GM23248 (cell line): ENCODE data around the gene CRTAC1. TPM values are rescaled to one million over a fixed set of nuclear protein-coding genes. Genes with fewer than 3 reads are reported as not detected.

Experiments used
- DNase-seq: peaks from one replicate; pipeline ENCODE4 v3.0.0-alpha.2; 2015
- H2AFZ ChIP-seq: fragments of 200-600 bp; sonication (generic); 2 replicates; pipeline ENCODE4 v1.6.1; 2016; ENCODE audit warnings: antibody characterized with exemption
- H3F3A ChIP-seq: fragments of 200-600 bp; sonication (generic); 2 replicates; pipeline ENCODE4 v1.6.1; 2016; ENCODE audit warnings: mild to moderate bottlenecking, antibody characterized with exemption, mixed run types; ENCODE audit not compliant: insufficient read depth
- H3K27ac ChIP-seq: fragments of 200-600 bp; sonication (generic); 2 replicates; pipeline ENCODE4 v1.5.1; 2016; ENCODE audit warnings: mild to moderate bottlenecking
- H3K27me3 ChIP-seq: fragments of 200-600 bp; sonication (generic); replicated peaks from 2 replicates; pipeline ENCODE4 v1.6.1; 2016; ENCODE audit warnings: mild to moderate bottlenecking; ENCODE audit not compliant: insufficient read depth
- H3K36me3 ChIP-seq: fragments of 200-600 bp; sonication (generic); 2 replicates; pipeline ENCODE4 v1.6.1; 2016; ENCODE audit warnings: low read depth, mild to moderate bottlenecking
- H3K4me1 ChIP-seq: fragments of 200-600 bp; sonication (generic); 2 replicates; pipeline ENCODE4 v1.6.1; 2016; ENCODE audit warnings: mild to moderate bottlenecking; ENCODE audit not compliant: insufficient read depth
- H3K4me2 ChIP-seq: fragments of 200-600 bp; sonication (generic); one replicate; pipeline ENCODE4 v1.6.1; 2016; ENCODE audit warnings: mild to moderate bottlenecking; ENCODE audit not compliant: unreplicated experiment
- H3K4me3 ChIP-seq: fragments of 200-600 bp; sonication (generic); 2 replicates; pipeline ENCODE4 v1.5.1; 2016; ENCODE audit warnings: mild to moderate bottlenecking
- H3K79me2 ChIP-seq: fragments of 200-600 bp; sonication (generic); 2 replicates; pipeline ENCODE4 v1.6.1; 2016; ENCODE audit warnings: mild to moderate bottlenecking; ENCODE audit not compliant: insufficient read depth
- H3K9ac ChIP-seq: fragments of 200-600 bp; sonication (generic); 2 replicates; pipeline ENCODE4 v1.6.1; 2016; ENCODE audit warnings: mild to moderate bottlenecking
- H3K9me2 ChIP-seq: fragments of 200-600 bp; sonication (generic); 2 replicates; pipeline ENCODE4 v1.6.1; 2016; ENCODE audit warnings: mixed run types, mild to moderate bottlenecking, moderate library complexity; ENCODE audit not compliant: insufficient read depth
- H3K9me3 ChIP-seq: fragments of 200-600 bp; sonication (generic); one replicate; pipeline ENCODE4 v1.6.1; 2017; ENCODE audit warnings: low read depth
- H4K20me1 ChIP-seq: fragments of 200-600 bp; sonication (generic); 2 replicates; pipeline ENCODE4 v1.6.0; 2016; ENCODE audit not compliant: insufficient read depth
- EZH2 ChIP-seq: fragments of 200-600 bp; sonication (generic); IDR thresholded peaks from 2 replicates; pipeline ENCODE4 v1.6.1; 2018; ENCODE audit warnings: antibody characterized with exemption, mild to moderate bottlenecking; ENCODE audit not compliant: insufficient read depth, poor library complexity, severe bottlenecking
- EZH2phosphoT487 ChIP-seq: fragments of 200-600 bp; sonication (generic); IDR thresholded peaks from 2 replicates; pipeline ENCODE4 v1.6.1; 2018; ENCODE audit warnings: antibody characterized with exemption, moderate library complexity, mild to moderate bottlenecking, low read depth; ENCODE audit not compliant: insufficient read depth
- WGBS, 2 experiments: methylation state at CpG; one replicate each; pipeline ENCODE4 v1.1.6; 2015 to 2017; ENCODE audit warnings: low lambda C conversion rate in 2 of 2, low coverage in 1 of 2; ENCODE audit errors: missing lambda C conversion rate in 2 of 2; 5-methylcytosine and 5-hydroxymethylcytosine counted together
- in situ Hi-C: fragments of 300-500 bp; cut with MboI; formaldehyde crosslinking; loops from 2 replicates; pipeline ENCODE4 v1.15.0; 2020
- polyA plus RNA-seq: library from polyadenylated mRNA; unstranded; fragments of >200 nt; fragmentation: Nextera tagmentation; extraction: Ambion mirVana; gene quantifications from 2 replicates; pipeline ENCODE4 v1.2.1, GENCODE V29; 2016
- total RNA-seq: library from RNA; depleted of rRNA; stranded (reverse); fragments of >200 nt; shearing (Covaris generic); gene quantifications from 2 replicates; pipeline ENCODE4 v1.2.3, GENCODE V29; 2014

The CRTAC1 gene
- total and polyA plus RNA-seq, 2 experiments from 2014 or later = not detected

DNA sequence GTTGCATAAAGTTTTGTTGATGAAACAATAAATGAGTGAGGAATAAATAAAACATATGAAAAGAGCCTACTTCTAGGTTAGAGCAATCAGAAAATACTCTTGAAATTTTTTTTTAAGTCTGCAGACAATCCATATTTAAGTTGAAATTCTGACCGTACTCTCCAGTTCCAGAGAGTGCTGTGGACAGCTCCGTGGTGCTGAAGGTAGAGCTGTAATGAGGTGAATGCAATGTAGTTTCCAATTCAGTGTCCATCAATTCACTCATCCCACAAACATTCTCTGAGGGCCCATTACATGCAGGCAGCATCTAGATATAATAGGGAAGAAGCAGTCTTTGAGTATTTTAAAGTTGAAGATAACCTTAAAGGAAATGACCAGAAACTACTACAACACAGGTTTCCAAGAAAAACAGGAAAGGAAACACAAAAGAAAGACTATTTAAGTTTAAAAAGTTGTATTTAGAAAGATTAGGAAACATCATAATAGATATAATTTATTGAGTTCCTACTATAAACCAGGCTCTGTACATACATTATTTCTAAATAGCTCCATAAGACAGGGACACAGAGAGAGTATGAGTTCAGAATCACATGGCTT is 44.0 kb upstream of the CRTAC1 start:
- H3K9ac ChIP-seq = no peak overlapping the region
- no peaks in the 10 kb centered on the region for H3K36me3 ChIP-seq
- no peak overlapping the region for H2AFZ ChIP-seq
- H3F3A ChIP-seq = no peaks in the 10 kb centered on the region
- no peak overlapping the region for H3K4me3 ChIP-seq
- H3K79me2 ChIP-seq = no peaks in the 10 kb centered on the region
- no peaks in the 10 kb centered on the region for H3K4me1 ChIP-seq
- H3K9me2 ChIP-seq = no peaks in the 10 kb centered on the region
- peak; percentile 31 for DNase-seq
- no peaks in the 10 kb centered on the region for H4K20me1 ChIP-seq
- H3K27ac ChIP-seq = no peak overlapping the region
- no peaks in the 10 kb centered on the region for H3K9me3 ChIP-seq
- no peak overlapping the region for H3K4me2 ChIP-seq
- WGBS, 2 experiments = 18 to 24% methylated on average over 2 of the region's 2 CpGs
- no peaks in the 10 kb centered on the region for H3K27me3 ChIP-seq
- TF ChIP-seq EZH2phosphoT487 (no peak), EZH2 (no peak)
- in situ Hi-C loops = no loop called here

GRCh38 chr10:98067165-98067564 is 36.7 kb upstream of the CRTAC1 start:
- no peak overlapping the region for H3K4me2 ChIP-seq
- no peaks in the 10 kb centered on the region for H3K36me3 ChIP-seq
- H3F3A ChIP-seq = no peaks in the 10 kb centered on the region
- no peaks in the 10 kb centered on the region for H3K27me3 ChIP-seq
- no peak overlapping the region for H2AFZ ChIP-seq
- H3K27ac ChIP-seq = no peak overlapping the region
- no peaks in the 10 kb centered on the region for H4K20me1 ChIP-seq
- TF ChIP-seq EZH2phosphoT487 (no peak), EZH2 (no peak)
- no peak for DNase-seq
- H3K4me1 ChIP-seq = no peaks in the 10 kb centered on the region
- in situ Hi-C loops = no loop called here
- no peaks in the 10 kb centered on the region for H3K9me2 ChIP-seq
- no peak overlapping the region for H3K4me3 ChIP-seq
- H3K79me2 ChIP-seq = no peaks in the 10 kb centered on the region
- H3K9me3 ChIP-seq = no peaks in the 10 kb centered on the region
- no peak overlapping the region for H3K9ac ChIP-seq
- 34 to 39% methylated on average over 5 of the region's 5 CpGs for WGBS, 2 experiments

DNA sequence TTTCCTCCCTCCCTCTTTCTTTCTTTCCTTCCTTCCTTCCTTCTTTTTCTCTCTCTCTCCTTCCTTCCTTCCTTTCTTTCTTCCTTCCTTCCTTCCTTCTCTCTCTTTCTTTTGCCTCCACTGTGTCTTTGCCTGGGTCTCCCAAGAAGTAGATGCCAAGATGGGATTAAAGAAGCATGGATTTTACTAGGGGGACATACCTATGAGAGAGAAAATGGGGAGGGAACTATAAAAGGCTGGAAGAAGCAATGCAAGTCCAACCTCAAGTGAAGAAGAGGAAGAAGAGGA is 33.3 kb upstream of the CRTAC1 start:
- Histone ChIP-seq H3K36me3 (no peaks in the 10 kb centered on the region), H3K4me2 (no peak overlapping the region), H3K9me3 (no peaks in the 10 kb centered on the region), H3K4me3 (no peak overlapping the region), H3K4me1 (no peaks in the 10 kb centered on the region), H3K27me3 (no peaks in the 10 kb centered on the region), H3F3A (no peaks in the 10 kb centered on the region), H3K9ac (no peak overlapping the region), H2AFZ (no peak overlapping the region), H3K9me2 (no peaks in the 10 kb centered on the region), H4K20me1 (no peaks in the 10 kb centered on the region), H3K79me2 (no peaks in the 10 kb centered on the region), H3K27ac (no peak overlapping the region)
- no peak for DNase-seq
- in situ Hi-C loops = no loop called here
- no peak for TF ChIP-seq EZH2
- TF ChIP-seq EZH2phosphoT487 = no peak

DNA sequence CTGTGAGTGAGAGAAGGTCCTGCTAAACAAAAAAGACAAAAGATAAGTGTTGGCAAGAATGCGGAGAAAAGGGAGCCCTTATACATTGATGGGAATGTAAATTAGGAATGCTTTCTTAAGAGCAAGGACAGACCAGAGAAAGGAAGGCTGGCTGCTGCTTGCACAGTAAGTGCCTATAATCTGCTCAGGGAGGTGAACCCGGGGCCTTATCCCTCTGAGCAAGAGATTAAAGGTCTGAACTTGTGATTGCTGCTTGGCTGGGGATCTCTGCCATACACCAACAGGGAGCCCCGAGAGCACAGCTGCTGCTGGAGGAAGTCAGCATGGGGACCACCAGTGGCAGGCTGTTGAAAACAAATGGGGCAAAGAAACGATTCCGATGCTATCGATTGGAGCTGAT is 32.0 kb upstream of the CRTAC1 start:
- H3K4me1 ChIP-seq = no peaks in the 10 kb centered on the region
- no peaks in the 10 kb centered on the region for H3K79me2 ChIP-seq
- H4K20me1 ChIP-seq = no peaks in the 10 kb centered on the region
- no peak for TF ChIP-seq EZH2phosphoT487
- no peak for TF ChIP-seq EZH2
- H3K27ac ChIP-seq = no peak overlapping the region
- no peak for DNase-seq
- no peaks in the 10 kb centered on the region for H3K9me3 ChIP-seq
- H3F3A ChIP-seq = no peaks in the 10 kb centered on the region
- no peak overlapping the region for H3K4me2 ChIP-seq
- H3K4me3 ChIP-seq = no peak overlapping the region
- H3K9ac ChIP-seq = no peak overlapping the region
- in situ Hi-C loops = no loop called here
- no peaks in the 10 kb centered on the region for H3K36me3 ChIP-seq
- WGBS, 2 experiments = 37 to 41% methylated on average over 6 of the region's 6 CpGs
- H3K27me3 ChIP-seq = no peaks in the 10 kb centered on the region
- H3K9me2 ChIP-seq = no peaks in the 10 kb centered on the region
- H2AFZ ChIP-seq = no peak overlapping the region

DNA sequence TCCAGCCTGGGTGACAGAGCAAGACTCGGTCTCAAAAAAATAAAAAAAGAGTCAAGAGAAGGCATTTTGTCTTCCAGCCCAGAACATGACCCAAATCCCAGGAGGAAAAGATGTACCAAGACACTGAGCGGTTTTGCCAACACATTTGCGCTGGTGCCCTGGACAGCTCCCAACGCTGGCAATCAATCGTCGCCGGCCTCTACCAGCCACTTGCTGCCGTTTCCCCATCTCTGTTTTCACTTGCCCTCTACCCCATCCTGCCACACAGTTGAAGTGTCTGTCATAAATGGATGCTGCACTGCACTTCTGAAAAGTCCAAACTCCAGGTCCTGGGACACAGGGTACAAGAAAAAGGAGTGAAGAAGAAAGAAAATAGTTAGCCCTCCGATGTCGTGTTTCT is 29.7 kb upstream of the CRTAC1 start:
- Histone ChIP-seq H3F3A (no peaks in the 10 kb centered on the region), H4K20me1 (no peaks in the 10 kb centered on the region), H3K9ac (no peak overlapping the region), H3K4me2 (no peak overlapping the region), H3K36me3 (no peaks in the 10 kb centered on the region), H3K27ac (no peak overlapping the region), H3K4me1 (no peaks in the 10 kb centered on the region), H3K9me3 (no peaks in the 10 kb centered on the region), H3K4me3 (no peak overlapping the region), H3K27me3 (no peaks in the 10 kb centered on the region), H2AFZ (no peak overlapping the region), H3K79me2 (no peaks in the 10 kb centered on the region), H3K9me2 (no peaks in the 10 kb centered on the region)
- 64 to 66% methylated on average over 10 of the region's 10 CpGs for WGBS, 2 experiments
- in situ Hi-C loops = no loop called here
- TF ChIP-seq EZH2phosphoT487 (no peak), EZH2 (no peak)
- no peak for DNase-seq
